ENCODE results near the gene MLC1.

Gene MLC1

GRCh38 chr22:50057278-50058060, 27.8 kb downstream of the MLC1 start:
- no peak for DNase-seq

- DNase-seq = no peak
Measured at GRCh38 chr22:50056214-50056972, 28.8 kb downstream of the MLC1 start.

GRCh38 chr22:50053861-50054260, 31.4 kb downstream of the MLC1 start:
- DNase-seq = no peak

- DNase-seq = no peak
Measured at GRCh38 chr22:50051930-50052329, 33.3 kb downstream of the MLC1 start.

DNA sequence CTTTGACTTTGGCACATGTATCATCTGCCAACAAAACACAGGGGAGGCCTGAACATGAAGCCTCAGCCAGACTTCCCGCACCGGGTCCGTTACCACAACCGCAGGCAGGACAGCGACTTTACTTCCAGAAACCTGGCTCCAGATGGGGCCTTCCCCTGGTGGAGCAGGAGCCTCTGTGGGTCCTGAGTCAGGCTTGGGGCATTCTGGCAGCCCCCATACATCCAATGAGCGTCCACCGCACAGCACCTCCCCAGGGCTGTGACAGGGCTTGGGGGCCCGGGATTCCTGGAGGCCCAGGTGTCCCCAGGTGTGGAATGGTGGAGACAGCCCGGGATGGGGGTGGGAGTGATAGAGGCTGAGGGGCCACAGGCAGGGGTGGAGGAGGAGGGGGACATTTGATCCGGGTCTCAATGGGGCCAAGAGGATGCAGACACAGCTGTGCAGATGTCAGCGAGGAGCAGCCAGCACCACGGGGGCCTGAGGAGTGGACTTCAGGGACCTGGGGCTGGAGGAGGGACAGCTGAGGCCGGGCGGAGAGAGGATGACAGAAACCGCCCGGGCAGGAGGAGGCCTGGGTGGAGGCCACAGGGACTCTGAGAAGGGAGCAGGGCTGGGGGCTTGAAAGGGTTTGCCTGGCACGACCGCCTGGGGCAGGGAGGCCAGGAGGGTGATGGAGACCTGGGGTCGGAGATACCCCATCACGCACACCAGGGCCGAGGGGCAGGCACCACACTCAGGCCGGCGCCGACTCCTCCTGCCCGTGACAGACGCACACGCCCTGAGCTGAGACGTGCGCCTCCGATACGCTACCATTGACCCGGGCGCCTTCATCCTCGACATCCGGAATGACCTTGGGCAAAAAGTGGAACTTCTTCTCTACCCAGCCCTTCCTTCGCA, 35.7 kb downstream of the MLC1 start:
- no peak for DNase-seq

- DNase-seq = no peak
Measured at GRCh38 chr22:50048836-50049235, 36.4 kb downstream of the MLC1 start.

- no peak for DNase-seq
Measured at GRCh38 chr22:50048061-50048765, 37.0 kb downstream of the MLC1 start.

- DNase-seq = no peak
Measured at GRCh38 chr22:50047346-50047745, 37.9 kb downstream of the MLC1 start.

- DNase-seq = no peak
Measured at GRCh38 chr22:50046481-50047245, 38.6 kb downstream of the MLC1 start.

DNA sequence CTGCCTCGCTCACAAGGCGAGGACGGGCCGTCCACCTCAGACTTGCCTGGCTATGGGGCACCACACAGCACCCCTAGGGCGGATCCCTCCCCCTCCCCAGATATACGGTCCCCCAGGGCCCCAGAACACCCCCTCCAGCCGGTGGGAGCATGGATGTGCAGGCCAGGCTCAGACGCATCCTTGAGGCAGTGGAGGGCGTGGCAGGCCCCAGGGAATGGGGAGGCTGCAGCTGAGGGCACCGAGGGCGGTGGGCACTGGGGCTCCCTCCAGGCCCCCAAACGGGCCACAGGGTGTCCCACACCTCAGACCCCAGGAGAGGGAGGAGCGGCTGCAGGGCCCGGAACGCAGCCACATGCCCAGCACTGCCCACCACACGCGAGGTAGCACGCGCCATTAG, 39.2 kb downstream of the MLC1 start:
- DNase-seq = no peak

DNA sequence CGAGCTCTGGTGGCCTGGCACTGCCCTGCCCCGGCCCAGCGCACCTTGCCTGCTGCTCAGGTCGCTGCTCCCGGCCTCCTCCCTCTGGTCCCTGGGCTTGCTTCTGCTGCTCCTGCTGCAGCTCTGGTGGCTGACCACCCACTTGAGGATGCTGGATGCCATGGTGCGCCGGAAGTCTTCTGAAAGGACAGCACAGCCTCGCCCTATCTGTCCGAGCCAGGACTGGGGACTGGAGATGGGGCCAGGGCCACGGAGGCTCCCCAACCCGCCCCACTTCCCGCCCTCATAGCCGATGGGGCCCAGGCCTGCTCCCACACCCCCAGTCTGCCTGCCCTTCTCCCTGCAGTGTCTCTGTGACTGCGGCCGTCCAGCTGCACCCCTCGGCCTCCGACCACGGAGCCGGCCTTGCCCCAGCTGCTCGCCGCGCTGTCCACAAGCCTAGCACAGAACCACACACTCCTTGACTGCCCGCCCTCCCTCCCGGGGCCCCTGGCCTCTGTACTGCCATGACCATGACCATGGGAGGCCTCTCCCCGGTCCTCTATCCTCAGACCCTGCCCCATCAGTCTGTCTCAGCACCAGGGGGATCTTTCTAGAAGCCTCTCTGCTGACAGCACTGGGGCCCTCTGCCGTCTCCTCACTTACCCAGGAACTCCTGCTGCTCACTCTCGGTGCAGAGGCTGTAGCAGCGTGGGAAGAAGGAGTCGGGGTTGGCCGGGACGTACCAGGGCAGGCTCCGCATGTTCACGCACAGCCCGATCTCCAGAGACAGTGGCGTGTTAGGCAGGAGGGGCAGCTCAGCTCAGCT, 39.8 kb downstream of the MLC1 start:
- no peak for DNase-seq

GRCh38 chr22:50044485-50045118, 40.6 kb downstream of the MLC1 start:
- DNase-seq = no peak

- no peak for DNase-seq
Measured at GRCh38 chr22:50041361-50042065, 43.7 kb downstream of the MLC1 start.

GRCh38 chr22:50040717-50041116, 44.5 kb downstream of the MLC1 start:
- DNase-seq = no peak

DNA sequence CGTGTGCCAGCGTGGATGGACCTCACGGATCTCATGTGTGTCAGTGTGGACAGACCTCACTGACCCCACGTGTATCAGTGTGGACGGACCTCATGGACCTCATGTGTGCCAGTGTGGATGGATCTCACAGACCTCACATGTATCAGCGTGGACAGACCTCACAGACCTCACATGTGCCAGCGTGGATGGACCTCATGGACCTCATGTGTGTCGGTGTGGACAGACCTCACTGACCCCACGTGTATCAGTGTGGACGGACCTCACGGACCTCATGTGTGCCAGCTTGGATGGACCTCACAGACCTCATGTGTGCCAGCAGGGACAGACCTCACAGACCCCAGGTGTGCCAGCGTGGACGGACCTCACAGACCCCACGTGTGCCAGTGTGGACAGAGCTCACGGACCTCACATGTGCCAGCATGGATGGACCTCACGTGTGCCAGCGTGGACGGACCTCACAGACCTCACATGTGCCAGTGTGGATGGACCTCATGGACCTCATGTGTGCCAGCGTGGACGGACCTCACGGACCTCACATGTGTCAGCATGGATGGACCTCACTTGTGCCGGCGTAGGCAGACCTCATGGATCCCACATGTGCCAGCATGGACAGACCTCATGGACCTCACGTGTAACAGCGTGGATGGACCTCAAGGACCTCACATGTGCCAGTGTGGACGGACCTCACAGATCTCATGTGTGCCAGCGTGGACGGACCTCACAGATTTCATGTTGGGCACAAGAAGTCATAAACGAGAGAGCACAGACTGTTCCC, 45.4 kb downstream of the MLC1 start:
- no peak for DNase-seq

GRCh38 chr22:50035976-50036724, 49.1 kb downstream of the MLC1 start:
- DNase-seq = no peak

DNA sequence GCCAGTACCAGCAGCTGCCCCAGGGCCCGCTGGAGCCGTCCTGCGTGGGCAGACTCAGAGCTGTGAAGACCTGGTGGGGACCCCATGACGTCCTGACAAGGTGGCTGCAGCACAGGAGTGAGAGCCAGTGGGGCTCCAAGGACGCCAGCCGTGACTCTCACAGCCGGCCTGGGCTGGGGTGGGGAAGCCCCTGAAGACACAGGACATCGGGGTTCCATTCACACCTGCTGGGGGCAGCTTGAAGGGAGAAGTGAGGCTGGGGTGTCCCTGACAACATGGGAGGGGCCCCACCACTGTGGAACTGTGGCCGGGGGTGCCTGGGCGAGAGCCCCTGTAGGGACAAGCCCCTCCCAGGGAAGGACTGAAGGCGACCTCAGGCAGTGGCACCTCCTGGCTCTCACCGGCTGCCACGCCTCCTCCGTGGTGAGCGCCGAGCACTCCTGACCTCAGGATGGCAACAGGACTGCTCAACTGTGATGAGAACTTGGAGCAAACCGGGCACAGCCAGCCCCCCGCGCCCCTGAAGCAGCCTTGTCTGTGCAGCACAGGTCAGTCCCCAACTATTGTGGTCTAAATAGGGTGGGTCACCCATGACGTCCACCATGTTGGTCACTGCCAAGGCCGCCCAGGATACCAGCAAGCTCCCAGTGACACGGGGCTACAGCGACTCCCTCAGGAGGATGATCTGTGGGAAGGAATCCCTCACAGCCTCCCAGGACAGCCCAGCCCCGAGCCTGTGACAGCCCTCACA, 49.9 kb downstream of the MLC1 start:
- no peak for DNase-seq

All from stimulated activated CD4-positive, alpha-beta T cell treated with anti-CD3 and anti-CD28 coated beads, Interleukin-12 subunit alpha, Interleukin-12 subunit beta, amount 100 ng/mL, for 4 hours (primary cell).